Psoas muscle (tissue), 8 donors: Measurements from ENCODE around the gene FAM135A. TPM values are rescaled to one million over a fixed set of nuclear protein-coding genes. Genes with fewer than 3 reads are reported as not detected.
"Not testable (repeated sequence)": the region's sequence is repeated elsewhere in the genome, so short reads cannot be mapped to it uniquely, and the experiment has no call there.

Experiments
- ATAC-seq, 4 donors: fragments of 200-7000 bp; cut with Tn5 transposase; one replicate each; pipeline ENCODE4 v1.9.1; 2020; ENCODE audit warnings: moderate library complexity in 3 of 4, mild to moderate bottlenecking in 2 of 4
- DNase-seq, 2 donors: peaks; one replicate each; pipeline ENCODE4 v3.0.0-alpha.2; 2020
- H3K27ac ChIP-seq: fragments of 200-600 bp; one replicate; pipeline ENCODE4 v1.8.0; 2022
- H3K27me3 ChIP-seq, 3 donors: fragments of 200-600 bp in 1 of 3; one replicate each; pipeline versions ENCODE4 v1.6.1 to v1.8.0; 2013 to 2022; ENCODE audit warnings: low read length in 2 of 3, mild to moderate bottlenecking in 2 of 3, moderate library complexity in 1 of 3; ENCODE audit not compliant: insufficient read depth in 3 of 3
- H3K36me3 ChIP-seq, 2 donors: fragments of 200-600 bp in 1 of 2; one replicate each; pipeline versions ENCODE4 v1.6.1 to v1.8.0; 2013 to 2022; ENCODE audit warnings: low read depth in 1 of 2, mild to moderate bottlenecking in 1 of 2, moderate library complexity in 1 of 2; ENCODE audit not compliant: insufficient read depth in 1 of 2
- H3K4me1 ChIP-seq: fragments of 200-600 bp; one replicate; pipeline ENCODE4 v1.8.0; 2022
- H3K4me3 ChIP-seq: fragments of 200-600 bp; one replicate; pipeline ENCODE4 v1.8.0; 2022; ENCODE audit warnings: mild to moderate bottlenecking
- H3K9me3 ChIP-seq: fragments of 200-600 bp; one replicate; pipeline ENCODE4 v1.8.0; 2022
- WGBS, 3 donors: extraction: QIAGEN DNeasy Blood & Tissue Kit; methylation state at CpG; one replicate each; pipeline versions ENCODE4 v1.1.6 to v1.1.7; 2013; 5-methylcytosine and 5-hydroxymethylcytosine counted together
- intact Hi-C, 2 donors: fragments of 100-400 bp; cut with DNase I; formaldehyde crosslinking; loops; one replicate each; pipeline versions ENCODE4 v1.11.0 to v1.14.2; 2022
- polyA plus RNA-seq, 3 donors: library from polyadenylated mRNA; stranded (reverse); fragments of 200-250 nt; gene quantifications; one replicate each; pipeline ENCODE4 v1.2.3, GENCODE V29; 2013
- total RNA-seq, 4 donors: library from RNA; stranded (reverse); fragmentation: NEBNext Ultra II Directional in 2 of 4; extraction: Animal tissue kit (Norgen Biotek cat#: 25700) in 2 of 4; gene quantifications; one replicate each; pipeline versions ENCODE4 v1.2.1 to v1.2.4, GENCODE V29; 2021 to 2023
- TF ChIP-seq, protein P1 (sequence below): fragments of 200-600 bp; IDR thresholded peaks from one replicate; pipeline ENCODE4 v1.8.0; 2022; ENCODE audit warnings: antibody characterized with exemption
- donor health status: healthy with polysubstance abuse.
- donor health status: DM: no; HTN: no; CAD: no; lungs with moderate emphysema.
- donor health status: Bipolar disorder and iron deficiency.
- donor health status: healthy.
- donor health status: DM: yes; HTN: yes; CAD: no.
- donor health status: DM: no; HTN: no; CAD: no.
- donor health status: DM: no; HTN: no; CAD: no.
- donor health status: DM: yes; HTN: yes; CAD: no.

Gene FAM135A
- total and polyA plus RNA-seq, 7 donors, result 2.3 to 9.1 (median 4.3) TPM

DNA sequence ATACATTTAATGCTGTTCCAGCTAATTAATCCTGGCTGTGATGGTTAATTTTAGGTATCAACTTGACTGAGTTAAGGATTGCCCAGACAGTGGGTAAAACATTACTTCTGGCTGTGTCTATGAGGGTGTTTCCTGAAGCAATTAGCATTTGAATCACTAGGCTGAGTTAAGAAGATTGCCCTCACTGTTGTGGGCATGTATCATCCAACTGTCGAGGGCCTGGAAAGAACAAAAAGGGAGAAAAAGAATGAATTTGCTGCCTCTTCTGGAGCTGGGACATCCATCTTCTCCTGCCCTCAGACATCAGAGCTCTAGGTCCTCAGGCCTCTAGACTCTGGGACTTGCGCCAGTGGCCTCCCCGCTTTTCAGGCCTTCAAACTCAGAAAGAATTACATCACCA, 187.7 kb downstream of the FAM135A start:
- no peaks in the 10 kb centered on the region for H3K4me1 ChIP-seq
- H3K36me3 ChIP-seq, result no peaks in the 10 kb centered on the region
- DNase-seq, result no peak
- intact Hi-C loops, result no loop called here
- H3K27me3 ChIP-seq, result no peaks in the 10 kb centered on the region
- no peak overlapping the region for H3K27ac ChIP-seq
- 49 to 66% (median 52%) methylated on average over 3 of the region's 3 CpGs for WGBS, 3 donors
- TF ChIP-seq, protein P1, sequence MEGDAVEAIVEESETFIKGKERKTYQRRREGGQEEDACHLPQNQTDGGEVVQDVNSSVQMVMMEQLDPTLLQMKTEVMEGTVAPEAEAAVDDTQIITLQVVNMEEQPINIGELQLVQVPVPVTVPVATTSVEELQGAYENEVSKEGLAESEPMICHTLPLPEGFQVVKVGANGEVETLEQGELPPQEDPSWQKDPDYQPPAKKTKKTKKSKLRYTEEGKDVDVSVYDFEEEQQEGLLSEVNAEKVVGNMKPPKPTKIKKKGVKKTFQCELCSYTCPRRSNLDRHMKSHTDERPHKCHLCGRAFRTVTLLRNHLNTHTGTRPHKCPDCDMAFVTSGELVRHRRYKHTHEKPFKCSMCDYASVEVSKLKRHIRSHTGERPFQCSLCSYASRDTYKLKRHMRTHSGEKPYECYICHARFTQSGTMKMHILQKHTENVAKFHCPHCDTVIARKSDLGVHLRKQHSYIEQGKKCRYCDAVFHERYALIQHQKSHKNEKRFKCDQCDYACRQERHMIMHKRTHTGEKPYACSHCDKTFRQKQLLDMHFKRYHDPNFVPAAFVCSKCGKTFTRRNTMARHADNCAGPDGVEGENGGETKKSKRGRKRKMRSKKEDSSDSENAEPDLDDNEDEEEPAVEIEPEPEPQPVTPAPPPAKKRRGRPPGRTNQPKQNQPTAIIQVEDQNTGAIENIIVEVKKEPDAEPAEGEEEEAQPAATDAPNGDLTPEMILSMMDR, result no peak
- no peak overlapping the region for H3K4me3 ChIP-seq
- ATAC-seq, result no peak
- H3K9me3 ChIP-seq, result no peaks in the 10 kb centered on the region

DNA sequence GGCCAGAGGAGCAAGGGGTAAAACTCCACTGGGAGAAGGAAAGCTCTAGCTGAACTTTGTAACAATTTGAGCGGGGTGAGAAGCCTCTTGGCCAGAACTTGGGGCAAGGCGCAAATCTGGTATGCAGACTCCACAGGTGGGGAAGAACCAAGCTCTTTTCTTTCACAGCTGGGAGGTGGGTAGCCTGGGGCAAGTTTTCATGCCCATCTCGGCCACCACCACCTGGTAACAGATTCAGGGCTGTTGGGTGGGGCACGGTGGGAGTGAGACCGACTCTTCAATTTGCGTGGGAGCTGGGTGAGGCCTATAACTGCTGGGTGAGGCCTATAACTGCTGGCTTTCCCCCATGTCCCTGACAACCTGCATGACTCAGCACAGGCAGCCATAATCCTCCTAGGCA, 190.9 kb downstream of the FAM135A start:
- TF ChIP-seq, protein P1, result no peak
- no peaks in the 10 kb centered on the region for H3K36me3 ChIP-seq
- no peak for ATAC-seq
- H3K4me3 ChIP-seq, result no peak overlapping the region
- no peak for DNase-seq
- intact Hi-C loops, result no loop called here
- no peaks in the 10 kb centered on the region for H3K27me3 ChIP-seq
- 85 to 91% (median 91%) methylated on average over 6 of the region's 6 CpGs for WGBS, 3 donors
- no peak overlapping the region for H3K27ac ChIP-seq
- H3K9me3 ChIP-seq, result no peaks in the 10 kb centered on the region
- no peaks in the 10 kb centered on the region for H3K4me1 ChIP-seq

DNA sequence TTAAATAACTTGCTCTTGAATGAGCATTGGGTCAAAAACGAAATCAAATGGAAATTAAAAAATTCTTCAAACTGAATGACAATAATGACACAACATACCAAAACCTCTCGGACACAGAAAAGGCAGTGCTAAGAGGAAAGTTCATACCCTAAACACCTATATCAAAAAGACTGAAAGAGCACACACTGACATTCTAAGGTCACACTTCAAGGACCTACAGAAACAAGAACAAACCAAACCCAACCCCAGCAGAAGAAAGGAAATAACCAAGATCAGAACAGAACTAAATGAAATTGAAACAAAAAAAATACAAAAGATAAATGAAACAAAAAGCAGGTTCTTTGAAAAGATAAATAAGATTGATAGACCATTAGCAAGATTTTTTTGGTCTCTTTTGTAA, 194.1 kb downstream of the FAM135A start:
- ATAC-seq, H3K36me3 ChIP-seq, H3K27me3 ChIP-seq, H3K27ac ChIP-seq, DNase-seq, intact Hi-C loops, H3K4me3 ChIP-seq, H3K4me1 ChIP-seq, H3K9me3 ChIP-seq: not testable (repeated sequence)
- WGBS, 3 donors, result 64 to 82% (median 80%) methylated on average over 2 of the region's 2 CpGs

DNA sequence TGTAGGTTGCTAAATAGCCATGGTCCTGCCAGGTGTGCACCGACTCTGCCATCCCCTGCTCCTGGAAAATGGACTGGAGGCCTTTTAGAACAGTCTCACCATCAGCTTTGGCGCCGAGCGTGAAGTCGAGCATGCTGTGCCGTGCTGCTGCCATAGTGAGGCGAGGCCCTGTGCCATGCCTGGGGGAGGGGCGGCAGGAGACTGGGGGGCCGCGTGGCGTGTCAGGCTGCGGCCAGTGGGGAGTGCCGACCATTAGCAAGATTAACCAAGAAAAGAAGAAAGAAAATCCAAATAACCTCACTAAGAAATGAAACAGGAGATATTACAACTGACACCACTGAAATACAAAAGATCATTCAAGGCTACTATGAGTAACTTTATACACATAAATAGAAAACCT, 195.9 kb downstream of the FAM135A start:
- 88 to 91% (median 89%) methylated on average over 13 of the region's 13 CpGs for WGBS, 3 donors
- intact Hi-C loops, result not testable (repeated sequence)

More for the DNA sequence above, 195.9 kb downstream of the FAM135A start:
- H3K4me1 ChIP-seq, H3K36me3 ChIP-seq, ATAC-seq, DNase-seq, H3K4me3 ChIP-seq, H3K9me3 ChIP-seq, H3K27ac ChIP-seq, H3K27me3 ChIP-seq: not testable (repeated sequence)

Other genes with a start within 250 kb of the FAM135A start
- gene COL9A1, start 110.4 kb upstream of the FAM135A start, total RNA-seq, result not detected
- gene COL9A1, start 110.4 kb upstream of the FAM135A start, polyA plus RNA-seq, result under 1 TPM in 2 of 3 donors, not detected in 1; 0.03 to 0.10 TPM
- 10 to 100 TPM in 1 of 4 donors, 1 to 10 TPM in 3; 8.3 to 11.4 (median 9.1) TPM for gene SDHAF4, start 153.4 kb downstream of the FAM135A start, total RNA-seq
- 1 to 10 TPM; 3.9 to 7.9 (median 4.8) TPM for gene SDHAF4, start 153.4 kb downstream of the FAM135A start, polyA plus RNA-seq